ENCODE results near the gene KDM8. TPM values are rescaled to one million over a fixed set of nuclear protein-coding genes. Genes with fewer than 3 reads are reported as not detected.

KDM8 gene
- polyA plus RNA-seq, 3 donors, result 0.40 to 3.3 (median 1.5) TPM

DNA sequence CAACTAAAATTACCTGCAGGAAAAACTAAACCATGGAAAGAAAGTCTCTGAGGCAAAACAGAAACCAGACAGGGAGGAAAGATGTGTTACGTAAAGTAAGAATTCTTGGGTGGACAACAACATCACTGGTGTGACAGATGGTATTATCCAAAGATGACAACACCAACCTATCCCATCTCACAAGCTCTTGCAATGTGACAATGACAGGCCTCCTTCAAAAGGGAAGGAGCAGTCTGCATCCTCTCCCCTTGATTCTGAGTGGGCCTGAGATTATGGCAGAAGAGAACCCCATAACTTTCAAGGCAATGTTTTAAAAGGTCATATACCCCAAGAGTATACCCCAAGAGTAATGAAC is 17.6 kb upstream of the KDM8 start:
- H3K4me2 ChIP-seq (replicated peaks; ENCODE audit: extremely low read depth, low read length, poor library complexity, severe bottlenecking), result no peak overlapping the region
- H3K27ac Mint-ChIP-seq, result no peak overlapping the region

DNA sequence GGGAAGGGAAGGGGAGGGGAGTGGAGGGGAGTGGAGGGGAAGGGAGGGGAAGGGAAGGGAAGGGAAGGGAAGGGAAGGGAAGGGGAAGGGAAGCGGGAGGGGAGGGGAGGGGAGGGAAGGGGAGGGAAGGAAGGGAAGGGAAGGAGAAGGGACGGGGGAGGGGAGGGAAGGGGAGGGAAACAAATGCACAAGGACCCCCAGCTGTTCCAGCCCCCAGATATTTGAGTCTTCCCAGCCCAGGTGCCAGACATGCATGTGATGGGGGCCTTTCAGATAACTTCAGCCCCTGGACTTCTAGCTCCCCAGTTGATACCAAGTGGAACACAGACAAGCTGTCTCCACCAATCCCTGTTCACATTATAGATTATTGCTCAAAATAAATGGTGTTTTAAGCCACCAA is 14.7 kb upstream of the KDM8 start:
- peaks cover 6 to 9% (median 7%) of the 10 kb centered on the region in 3 donors for H3K27me3 Mint-ChIP-seq (ENCODE audit: low read depth in 3 of 3)
- no peak for DNase-seq
- Histone ChIP-seq H3K9me3 (replicated peaks in 1 of 2; ENCODE audit: control insufficient read depth in 1 of 2, insufficient read depth in 1 of 2, low read length in 2 of 2) (no peaks in the 10 kb centered on the region), H4K20me1 (ENCODE audit: insufficient read depth, low read length) (no peaks in the 10 kb centered on the region), H3K27ac (ENCODE audit: low read depth in 1 of 2, low read length in 2 of 2) (no peak overlapping the region), H2AFZ (ENCODE audit: insufficient read depth, low read depth, low read length, poor library complexity, severe bottlenecking) (no peak overlapping the region), H3K36me3 (replicated peaks in 1 of 2; ENCODE audit: control insufficient read depth in 1 of 2, insufficient read depth in 2 of 2, low read length in 2 of 2) (no peaks in the 10 kb centered on the region), H3K9ac (ENCODE audit: insufficient read depth, low read length, poor library complexity, severe bottlenecking) (no peak overlapping the region), H3K79me2 (ENCODE audit: insufficient read depth, low read length) (no peaks in the 10 kb centered on the region), H3K4me3 (replicated peaks in 1 of 3; ENCODE audit: low read depth in 2 of 3, low read length in 3 of 3) (no peak overlapping the region), H3K27me3 (ENCODE audit: control insufficient read depth in 2 of 2, insufficient read depth in 2 of 2, low read length in 2 of 2) (no peaks in the 10 kb centered on the region), H3K4me1 (ENCODE audit: control insufficient read depth in 1 of 2, insufficient read depth in 2 of 2, low read length in 2 of 2) (no peaks in the 10 kb centered on the region), H3K4me2 (replicated peaks; ENCODE audit: extremely low read depth, low read length, poor library complexity, severe bottlenecking) (no peak overlapping the region)
- intact Hi-C loops (cut with micrococcal nuclease), result no loop called here
- no peaks in the 10 kb centered on the region for H3K36me3 Mint-ChIP-seq
- H3K4me3 Mint-ChIP-seq, result no peak overlapping the region
- TF ChIP-seq, protein P1, sequence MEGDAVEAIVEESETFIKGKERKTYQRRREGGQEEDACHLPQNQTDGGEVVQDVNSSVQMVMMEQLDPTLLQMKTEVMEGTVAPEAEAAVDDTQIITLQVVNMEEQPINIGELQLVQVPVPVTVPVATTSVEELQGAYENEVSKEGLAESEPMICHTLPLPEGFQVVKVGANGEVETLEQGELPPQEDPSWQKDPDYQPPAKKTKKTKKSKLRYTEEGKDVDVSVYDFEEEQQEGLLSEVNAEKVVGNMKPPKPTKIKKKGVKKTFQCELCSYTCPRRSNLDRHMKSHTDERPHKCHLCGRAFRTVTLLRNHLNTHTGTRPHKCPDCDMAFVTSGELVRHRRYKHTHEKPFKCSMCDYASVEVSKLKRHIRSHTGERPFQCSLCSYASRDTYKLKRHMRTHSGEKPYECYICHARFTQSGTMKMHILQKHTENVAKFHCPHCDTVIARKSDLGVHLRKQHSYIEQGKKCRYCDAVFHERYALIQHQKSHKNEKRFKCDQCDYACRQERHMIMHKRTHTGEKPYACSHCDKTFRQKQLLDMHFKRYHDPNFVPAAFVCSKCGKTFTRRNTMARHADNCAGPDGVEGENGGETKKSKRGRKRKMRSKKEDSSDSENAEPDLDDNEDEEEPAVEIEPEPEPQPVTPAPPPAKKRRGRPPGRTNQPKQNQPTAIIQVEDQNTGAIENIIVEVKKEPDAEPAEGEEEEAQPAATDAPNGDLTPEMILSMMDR (IDR thresholded peaks at IDR 0.05), result no peak
- H3K27ac Mint-ChIP-seq, result no peak overlapping the region
- H3K4me1 Mint-ChIP-seq, result no peaks in the 10 kb centered on the region
- WGBS (ENCODE audit: insufficient coverage), result no CpG with 5 or more reads among the region's 2 CpGs
- peaks cover 0 to 3% (median 0%) of the 10 kb centered on the region in 7 donors for H3K9me3 Mint-ChIP-seq

More for the DNA sequence above, 17.6 kb upstream of the KDM8 start:
- Mint-ChIP-seq H3K9me3 (peaks cover 3 to 11% (median 6%) of the 10 kb centered on the region in 7 donors), H3K27me3 (ENCODE audit: low read depth in 3 of 3) (peaks cover 5 to 11% (median 7%) of the 10 kb centered on the region in 3 donors), H3K4me1 (no peaks in the 10 kb centered on the region), H3K36me3 (no peaks in the 10 kb centered on the region), H3K4me3 (no peak overlapping the region)
- H3K9ac ChIP-seq (ENCODE audit: insufficient read depth, low read length, poor library complexity, severe bottlenecking), result no peak overlapping the region
- TF ChIP-seq, protein P1 (IDR thresholded peaks at IDR 0.05), result no peak
- H2AFZ ChIP-seq (ENCODE audit: insufficient read depth, low read depth, low read length, poor library complexity, severe bottlenecking), result no peak overlapping the region
- no peak for DNase-seq
- H3K9me3 ChIP-seq (replicated peaks in 1 of 2; ENCODE audit: control insufficient read depth in 1 of 2, insufficient read depth in 1 of 2, low read length in 2 of 2), result peaks cover 3 to 5% of the 10 kb centered on the region in 2 donors
- H3K27ac ChIP-seq (ENCODE audit: low read depth in 1 of 2, low read length in 2 of 2), result no peak overlapping the region
- no peaks in the 10 kb centered on the region for H3K4me1 ChIP-seq (ENCODE audit: control insufficient read depth in 1 of 2, insufficient read depth in 2 of 2, low read length in 2 of 2)
- H4K20me1 ChIP-seq (ENCODE audit: insufficient read depth, low read length), result no peaks in the 10 kb centered on the region
- H3K4me3 ChIP-seq (replicated peaks in 1 of 3; ENCODE audit: low read depth in 2 of 3, low read length in 3 of 3), result no peak overlapping the region
- intact Hi-C loops (cut with micrococcal nuclease), result no loop called here
- no peaks in the 10 kb centered on the region for H3K36me3 ChIP-seq (replicated peaks in 1 of 2; ENCODE audit: control insufficient read depth in 1 of 2, insufficient read depth in 2 of 2, low read length in 2 of 2)
- WGBS (ENCODE audit: insufficient coverage), result no CpG with 5 or more reads among the region's 1 CpG
- H3K27me3 ChIP-seq (ENCODE audit: control insufficient read depth in 2 of 2, insufficient read depth in 2 of 2, low read length in 2 of 2), result no peaks in the 10 kb centered on the region
- no peaks in the 10 kb centered on the region for H3K79me2 ChIP-seq (ENCODE audit: insufficient read depth, low read length)
